AG04450 (cell line): ENCODE measurements around the gene NSL1. TPM values are rescaled to one million over a fixed set of nuclear protein-coding genes. Genes with fewer than 3 reads are reported as not detected.
"Not testable (repeated sequence)": the region's sequence is repeated elsewhere in the genome, so short reads cannot be mapped to it uniquely, and the experiment has no call there.

Source experiments
- CTCF ChIA-PET: fragments of 300-600, 350-600 bp; formaldehyde crosslinking; extraction: SDS; loops from one replicate; lab custom pipeline; 2022; ENCODE audit warnings: antibody characterized with exemption, inconsistent platforms; lab: Charles Lee
- POLR2A ChIA-PET: fragments of 350-600 bp; formaldehyde crosslinking; extraction: SDS; loops from one replicate; lab custom pipeline; 2021; ENCODE audit warnings: antibody characterized with exemption, inconsistent platforms; lab: Yijun Ruan, JAX
- DNase-seq: peaks from one replicate; pipeline ENCODE4 v3.0.0-alpha.2; 2011; ENCODE audit warnings: low read depth, low spot score
- H3K27ac ChIP-seq: one replicate; pipeline ENCODE4 v1.5.1; 2012; ENCODE audit warnings: low read depth, low read length, control low read depth
- H3K27me3 ChIP-seq: one replicate; pipeline ENCODE4 v1.6.0; 2012; ENCODE audit warnings: low read length; ENCODE audit not compliant: control insufficient read depth, insufficient read depth
- H3K4me3 ChIP-seq: 2 replicates; pipeline ENCODE4 v1.5.1; 2011; ENCODE audit warnings: mild to moderate bottlenecking, low read depth, low read length, control low read depth
- H3K9me3 ChIP-seq: 2 replicates; pipeline ENCODE4 v1.5.1; 2012; ENCODE audit warnings: low read length; ENCODE audit not compliant: control insufficient read depth, insufficient read depth
- polyA plus RNA-seq: library from polyadenylated mRNA; depleted of rRNA; stranded (reverse); fragments of >200 nt; gene quantifications from 2 replicates; pipeline ENCODE4 v1.2.3, GENCODE V29; 2011
- TF ChIP-seq, protein P1 (sequence below): IDR thresholded peaks from 2 replicates; pipeline ENCODE4 v1.5.1; 2011; ENCODE audit warnings: low read depth, low read length, control low read depth, inconsistent platforms

Gene NSL1
- polyA plus RNA-seq, 1 experiment = 33.8 TPM

DNA sequence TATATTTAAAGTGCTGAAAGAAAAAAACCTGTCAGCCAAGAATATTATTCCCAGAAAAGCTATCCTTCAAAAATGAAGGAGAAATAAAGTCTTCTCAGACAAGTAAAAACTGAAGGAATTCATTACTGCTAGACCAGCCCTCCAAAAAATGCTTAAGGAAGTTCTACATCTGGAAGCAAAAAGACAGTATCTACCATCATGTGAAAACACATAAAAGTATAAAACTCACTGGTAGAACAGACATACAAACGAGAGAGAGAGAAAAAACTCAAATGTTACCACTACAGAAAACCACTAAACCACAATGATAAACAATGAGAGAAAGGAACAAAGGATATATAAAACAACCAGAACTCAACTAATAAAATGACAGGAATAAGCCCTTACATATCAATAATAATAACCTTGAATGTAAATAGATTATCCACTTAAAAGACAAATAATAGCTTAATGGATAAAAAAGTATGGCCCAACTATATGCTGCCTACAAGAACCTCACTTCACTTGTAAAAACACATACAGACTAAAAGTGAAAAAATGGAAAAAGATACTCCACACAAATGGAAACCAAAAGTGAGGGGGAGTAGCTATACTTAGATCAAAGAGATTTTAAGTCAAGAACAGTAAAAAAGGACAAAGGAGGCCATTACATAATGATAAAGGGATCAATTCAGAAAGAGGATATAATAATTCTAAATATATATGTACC is 22.0 kb downstream of the NSL1 start:
- H3K27me3 ChIP-seq = no peaks in the 10 kb centered on the region
- H3K9me3 ChIP-seq = no peaks in the 10 kb centered on the region
- H3K4me3 ChIP-seq = no peak overlapping the region
- no peak for DNase-seq
- ChIA-PET POLR2A (no interaction called here), CTCF (interaction anchor here (0.6 to 2.5 kb wide), 7 partner anchors 13 to 314 kb away, joined by 3 to 24 read pairs (median 4); no protein-coding TSS in a partner anchor)
- TF ChIP-seq, protein P1, sequence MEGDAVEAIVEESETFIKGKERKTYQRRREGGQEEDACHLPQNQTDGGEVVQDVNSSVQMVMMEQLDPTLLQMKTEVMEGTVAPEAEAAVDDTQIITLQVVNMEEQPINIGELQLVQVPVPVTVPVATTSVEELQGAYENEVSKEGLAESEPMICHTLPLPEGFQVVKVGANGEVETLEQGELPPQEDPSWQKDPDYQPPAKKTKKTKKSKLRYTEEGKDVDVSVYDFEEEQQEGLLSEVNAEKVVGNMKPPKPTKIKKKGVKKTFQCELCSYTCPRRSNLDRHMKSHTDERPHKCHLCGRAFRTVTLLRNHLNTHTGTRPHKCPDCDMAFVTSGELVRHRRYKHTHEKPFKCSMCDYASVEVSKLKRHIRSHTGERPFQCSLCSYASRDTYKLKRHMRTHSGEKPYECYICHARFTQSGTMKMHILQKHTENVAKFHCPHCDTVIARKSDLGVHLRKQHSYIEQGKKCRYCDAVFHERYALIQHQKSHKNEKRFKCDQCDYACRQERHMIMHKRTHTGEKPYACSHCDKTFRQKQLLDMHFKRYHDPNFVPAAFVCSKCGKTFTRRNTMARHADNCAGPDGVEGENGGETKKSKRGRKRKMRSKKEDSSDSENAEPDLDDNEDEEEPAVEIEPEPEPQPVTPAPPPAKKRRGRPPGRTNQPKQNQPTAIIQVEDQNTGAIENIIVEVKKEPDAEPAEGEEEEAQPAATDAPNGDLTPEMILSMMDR = no peak
- H3K27ac ChIP-seq = no peak overlapping the region

DNA sequence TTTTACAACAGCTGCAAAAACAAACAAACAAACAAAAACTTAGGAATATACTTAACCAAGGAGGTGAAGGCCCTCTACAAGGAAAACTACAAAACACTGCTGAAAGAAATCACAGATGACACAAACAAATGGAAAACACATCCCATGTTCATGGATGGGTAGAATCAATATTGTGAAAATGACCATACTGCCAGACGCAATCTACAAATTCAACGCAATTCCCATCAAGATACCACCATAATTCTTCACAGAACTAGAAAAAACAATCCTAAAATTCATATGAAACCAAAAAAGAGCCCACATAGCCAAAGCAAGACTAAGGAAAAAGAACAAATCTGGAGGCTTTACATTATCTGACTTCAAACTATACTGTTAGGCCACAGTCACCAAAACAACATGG is 24.8 kb downstream of the NSL1 start:
- DNase-seq, POLR2A ChIA-PET: not testable (repeated sequence)
- CTCF ChIA-PET = interaction anchor here (1.5 kb wide), 1 partner anchor 17 kb away, joined by 4 read pairs; no protein-coding TSS in a partner anchor

GRCh38 chr1:212764718-212765281 is 26.8 kb downstream of the NSL1 start:
- POLR2A ChIA-PET, DNase-seq, H3K27me3 ChIP-seq, H3K9me3 ChIP-seq, H3K4me3 ChIP-seq, H3K27ac ChIP-seq: not testable (repeated sequence)
- CTCF ChIA-PET = interaction anchor here (4.3 kb wide), 1 partner anchor 14 kb away, joined by 66 read pairs; no protein-coding TSS in a partner anchor

More for the DNA sequence above, 24.8 kb downstream of the NSL1 start:
- not testable (repeated sequence) for H3K27me3 ChIP-seq, H3K9me3 ChIP-seq, H3K4me3 ChIP-seq, H3K27ac ChIP-seq

DNA sequence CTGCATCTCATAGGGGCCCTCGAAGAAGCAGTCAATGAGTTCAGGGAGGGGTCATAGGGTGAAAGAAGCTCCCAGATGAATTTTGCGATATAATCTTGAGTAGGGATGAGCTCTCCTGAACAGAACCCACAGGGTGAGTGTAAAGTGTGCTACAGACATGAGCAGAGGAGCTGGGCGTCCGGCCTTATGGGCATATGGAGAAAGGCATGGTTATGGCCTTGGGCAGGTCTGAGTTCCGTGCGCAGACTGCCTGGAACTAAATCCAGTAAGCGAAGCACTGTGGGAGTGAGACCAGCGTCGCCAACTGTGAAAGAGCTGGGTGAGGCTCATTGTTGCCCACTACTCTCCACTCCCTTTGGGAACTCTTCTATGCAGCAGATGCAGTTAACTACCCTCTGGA is 28.7 kb downstream of the NSL1 start:
- TF ChIP-seq, protein P1 = no peak
- no peak overlapping the region for H3K27ac ChIP-seq
- CTCF ChIA-PET = interaction anchor here (1.4 to 4.3 kb wide), 3 partner anchors 12 to 98 kb away, joined by 4 to 66 read pairs (median 7); no protein-coding TSS in a partner anchor
- H3K4me3 ChIP-seq = no peak overlapping the region
- no peaks in the 10 kb centered on the region for H3K9me3 ChIP-seq
- no peak for DNase-seq
- POLR2A ChIA-PET = interaction anchor here (1.0 kb wide), 1 partner anchor 155 kb away, joined by 3 read pairs; no protein-coding TSS in a partner anchor
- H3K27me3 ChIP-seq = no peaks in the 10 kb centered on the region

DNA sequence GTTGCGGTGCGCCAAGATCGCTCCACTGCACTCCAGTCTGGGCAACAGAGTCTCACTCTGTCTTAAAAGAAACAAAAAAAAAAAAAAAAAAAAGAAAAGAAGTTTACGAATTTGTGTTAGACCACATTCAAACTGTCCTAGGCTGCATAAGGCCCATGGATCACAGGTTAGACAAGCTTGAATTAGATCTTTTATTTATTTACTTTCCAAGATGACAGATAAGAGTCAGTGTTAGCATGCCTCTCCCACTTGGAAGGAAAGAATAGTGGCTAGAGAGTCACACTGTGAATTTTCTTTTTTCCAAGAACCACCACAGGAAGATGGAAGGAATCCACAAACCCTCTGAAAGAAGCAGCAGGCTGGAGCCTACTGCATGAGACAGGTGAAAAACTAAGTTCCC is 29.3 kb downstream of the NSL1 start:
- POLR2A ChIA-PET = interaction anchor here (1.0 kb wide), 1 partner anchor 154 kb away, joined by 3 read pairs; no protein-coding TSS in a partner anchor
- TF ChIP-seq, protein P1 = no peak
- Histone ChIP-seq H3K9me3 (no peaks in the 10 kb centered on the region), H3K4me3 (no peak overlapping the region), H3K27ac (no peak overlapping the region), H3K27me3 (no peaks in the 10 kb centered on the region)
- no peak for DNase-seq
- CTCF ChIA-PET = interaction anchor here (0.6 to 4.3 kb wide), 3 partner anchors 12 to 282 kb away, joined by 7 to 66 read pairs (median 7); no protein-coding TSS in a partner anchor
